Measurements from ENCODE around the gene JARID2.

Gene JARID2

DNA sequence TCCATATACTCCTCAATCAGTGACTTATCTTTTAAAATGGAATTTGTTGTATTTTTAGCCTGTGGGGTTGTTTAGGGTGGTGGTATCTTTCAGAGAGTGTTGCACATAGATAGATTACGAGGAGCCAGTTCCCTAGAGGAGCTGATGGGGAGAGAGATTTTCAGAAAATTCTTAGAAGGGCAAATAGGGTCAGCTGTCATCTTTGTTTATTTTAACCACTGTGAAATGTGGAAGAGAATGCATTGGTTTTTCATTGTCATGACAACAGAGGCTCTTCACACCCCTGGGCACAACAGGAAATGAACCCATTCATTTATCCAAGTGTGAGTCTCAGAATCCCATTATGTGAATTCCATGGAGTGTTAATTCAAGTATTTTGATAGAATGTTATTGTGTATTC is 188.4 kb downstream of the JARID2 start:
- DNase-seq: no peak

DNA sequence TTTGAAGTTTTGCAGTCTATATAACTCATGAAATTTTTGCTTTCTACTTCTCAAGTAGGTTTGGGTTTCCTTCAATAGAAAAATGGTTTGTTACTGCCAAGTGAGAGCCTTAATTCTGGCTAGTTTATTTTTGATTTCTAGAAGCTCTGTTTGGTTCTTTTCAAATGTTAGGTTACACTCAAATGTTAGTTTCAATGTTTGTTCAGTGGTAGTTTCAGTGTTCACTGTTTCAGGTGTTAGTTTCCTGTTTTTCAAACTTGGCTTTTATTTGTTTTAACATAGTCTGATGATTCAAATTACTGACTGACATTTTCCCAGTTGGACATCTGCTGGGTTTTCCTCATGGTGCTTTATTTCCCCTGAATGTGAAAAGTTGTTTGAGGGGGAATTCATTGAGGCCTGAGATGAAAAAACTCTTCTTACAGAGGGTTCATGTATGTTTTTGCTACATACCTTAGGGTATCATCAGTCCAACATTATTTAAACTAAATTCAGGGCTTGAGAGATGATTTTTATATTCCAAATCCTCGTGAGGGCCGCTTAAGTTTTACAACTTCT is 189.0 kb downstream of the JARID2 start:
- DNase-seq: no peak

DNA sequence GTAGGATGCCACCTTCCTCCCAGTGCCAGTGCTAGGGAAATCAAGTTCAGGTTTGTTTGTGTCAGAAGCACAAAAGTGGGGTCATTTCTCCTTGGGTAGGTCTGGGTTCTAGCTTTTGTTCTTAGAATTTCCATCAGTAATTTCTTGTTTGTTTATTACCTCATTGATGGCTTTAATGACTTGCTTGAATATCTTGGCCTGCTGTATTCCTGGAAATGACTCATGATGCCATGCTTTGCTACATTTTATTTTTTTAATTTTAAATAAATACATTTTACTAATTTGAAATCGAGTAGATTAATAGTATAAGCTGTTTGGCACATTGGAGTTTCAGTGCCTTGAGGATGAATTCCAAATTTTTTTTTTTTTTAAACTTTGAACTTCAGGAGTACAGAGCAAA is 189.6 kb downstream of the JARID2 start:
- no peak for DNase-seq

DNA sequence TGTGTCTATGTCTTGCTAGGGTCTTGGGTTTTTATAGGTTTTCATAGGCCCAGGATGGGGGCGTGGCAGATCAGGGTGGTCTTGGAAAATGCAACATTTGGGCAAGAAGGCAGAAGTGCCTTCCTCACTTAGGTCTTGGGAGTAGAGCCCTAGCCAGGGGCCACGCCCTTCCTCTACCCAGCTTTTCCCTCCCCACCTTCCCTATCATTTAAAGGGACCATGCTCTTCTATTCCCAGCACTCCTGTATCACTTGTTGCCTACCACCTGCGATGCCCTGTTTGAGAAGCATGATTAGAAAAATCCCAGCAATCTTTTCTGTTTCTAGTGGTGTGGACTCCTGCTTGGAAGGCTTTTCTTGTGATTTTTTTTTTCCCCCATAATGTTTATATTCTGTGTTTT is 190.6 kb downstream of the JARID2 start:
- no peak for DNase-seq

DNA sequence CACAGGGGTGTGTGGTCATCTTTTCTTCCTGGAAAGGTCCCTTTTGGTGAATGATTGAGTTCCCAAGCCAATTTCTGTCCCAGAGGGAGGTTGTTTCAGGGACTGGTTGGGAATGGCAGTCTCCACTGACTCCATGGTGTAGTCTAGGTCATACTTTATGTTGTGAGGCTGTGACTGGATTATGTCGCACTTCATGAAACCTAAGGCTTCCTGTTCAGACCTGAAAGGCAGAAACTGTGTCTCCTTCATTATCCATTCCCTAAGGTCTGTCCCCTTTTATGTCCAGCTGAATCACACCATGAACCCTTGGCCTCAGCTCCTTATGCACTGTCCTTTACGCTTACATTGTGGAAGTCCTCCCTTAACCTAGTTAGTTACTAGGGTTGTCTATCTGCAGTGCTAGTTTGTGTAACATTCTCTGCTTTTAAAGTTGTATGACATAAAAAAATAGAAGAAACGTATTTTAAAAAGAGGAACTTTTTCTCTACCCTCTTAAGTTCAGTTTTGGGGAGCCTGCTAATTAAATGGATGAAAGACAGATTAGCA is 191.3 kb downstream of the JARID2 start:
- no peak for DNase-seq

DNA sequence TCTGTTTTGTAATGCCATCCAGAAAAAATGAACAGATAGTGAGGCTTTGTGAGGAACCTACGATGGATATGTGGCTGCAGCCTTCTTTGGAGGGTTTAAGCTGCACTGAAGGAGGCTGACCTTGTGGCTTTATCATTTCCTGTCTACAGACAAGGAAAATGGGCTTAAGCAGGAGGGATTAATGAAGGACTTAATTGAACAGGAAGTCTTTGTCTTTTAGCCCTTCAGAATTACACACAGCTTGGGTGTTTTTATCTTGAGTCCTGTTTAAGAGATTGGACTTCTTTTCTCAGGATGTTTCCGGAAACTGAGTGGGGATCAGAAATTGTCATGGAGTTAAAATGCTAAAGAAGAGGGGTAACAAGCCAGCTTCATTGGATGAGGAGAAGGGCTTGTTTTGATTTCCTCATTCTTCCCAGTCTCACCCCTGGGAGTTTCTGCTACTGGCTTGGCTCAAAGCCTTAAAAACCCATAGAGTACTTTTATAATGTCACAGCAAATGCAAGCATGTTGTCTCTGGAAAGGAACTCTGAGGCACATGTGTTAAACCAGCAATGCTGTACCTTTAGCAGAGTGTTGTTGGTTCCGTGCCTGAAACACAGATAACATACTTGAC is 193.6 kb downstream of the JARID2 start:
- DNase-seq: no peak

DNA sequence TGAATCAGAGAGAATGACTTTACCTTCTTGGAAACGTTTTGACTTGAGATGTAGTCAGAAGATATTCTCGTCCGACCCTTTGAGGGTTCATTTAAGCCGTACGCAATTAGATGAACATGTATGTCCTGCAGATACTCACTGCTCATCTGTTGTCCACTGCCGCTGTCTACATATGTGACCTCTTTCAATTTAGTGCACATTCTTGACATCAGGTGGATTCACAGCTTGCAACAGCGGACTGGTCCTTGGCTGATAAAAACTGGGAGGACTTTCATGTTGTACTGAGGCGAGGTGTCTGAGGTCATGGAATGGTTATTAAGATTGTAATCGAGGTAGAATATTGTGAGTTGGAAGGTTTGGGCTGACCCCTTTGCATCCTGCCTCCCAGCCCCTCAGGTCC is 194.2 kb downstream of the JARID2 start:
- no peak for DNase-seq

DNA sequence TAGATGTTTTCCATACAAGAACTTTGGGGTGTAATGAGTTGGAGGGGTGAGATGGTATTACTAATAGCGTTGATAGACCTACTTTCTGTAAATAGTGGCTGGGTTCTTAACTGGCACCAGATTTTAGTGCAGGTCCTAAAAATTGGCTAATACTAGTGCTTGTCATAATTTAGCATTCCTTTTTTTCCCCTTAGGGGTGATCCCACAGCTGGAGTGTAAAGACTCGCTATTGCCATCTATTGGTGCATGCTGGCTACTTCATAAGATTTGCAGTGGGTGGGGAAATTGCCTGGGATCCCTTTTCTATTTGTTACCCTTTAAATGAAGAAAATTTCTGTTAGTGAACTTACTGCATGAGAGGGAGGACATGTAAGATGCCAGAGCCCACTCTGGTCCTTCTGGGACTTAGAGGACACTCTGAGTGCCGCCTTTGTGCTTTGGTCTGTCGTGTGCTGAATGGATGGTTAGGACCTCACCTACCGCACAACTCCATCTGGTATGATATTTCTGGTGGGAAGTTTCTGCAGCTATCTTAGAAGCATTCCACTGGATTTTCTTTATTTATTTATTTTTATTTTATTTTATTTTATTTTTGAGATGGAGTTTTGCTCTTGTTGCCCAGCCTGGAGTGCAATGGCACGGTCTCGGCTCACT is 195.5 kb downstream of the JARID2 start:
- peak in 13 of 56 donors; percentile 4 to 52 (median 13) for DNase-seq

DNA sequence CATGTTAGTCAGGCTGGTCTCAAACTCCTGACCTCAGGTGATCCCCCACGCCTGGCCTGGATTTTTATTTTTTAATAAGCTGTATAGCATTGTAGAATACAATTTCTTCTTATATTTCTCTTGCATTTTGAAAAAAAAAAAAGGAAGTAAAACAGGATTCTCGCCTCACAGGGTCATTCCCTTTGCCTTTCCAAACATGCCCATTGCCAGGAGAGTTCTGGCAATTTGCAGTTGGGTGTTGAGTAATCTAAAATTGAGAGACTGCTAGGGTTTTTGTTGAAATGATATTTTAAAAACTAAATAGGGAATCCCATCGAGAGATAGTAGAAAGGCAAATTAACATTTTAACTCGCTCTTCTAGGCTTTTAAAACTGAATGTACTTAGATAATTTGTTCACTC is 196.1 kb downstream of the JARID2 start:
- no peak for DNase-seq

DNA sequence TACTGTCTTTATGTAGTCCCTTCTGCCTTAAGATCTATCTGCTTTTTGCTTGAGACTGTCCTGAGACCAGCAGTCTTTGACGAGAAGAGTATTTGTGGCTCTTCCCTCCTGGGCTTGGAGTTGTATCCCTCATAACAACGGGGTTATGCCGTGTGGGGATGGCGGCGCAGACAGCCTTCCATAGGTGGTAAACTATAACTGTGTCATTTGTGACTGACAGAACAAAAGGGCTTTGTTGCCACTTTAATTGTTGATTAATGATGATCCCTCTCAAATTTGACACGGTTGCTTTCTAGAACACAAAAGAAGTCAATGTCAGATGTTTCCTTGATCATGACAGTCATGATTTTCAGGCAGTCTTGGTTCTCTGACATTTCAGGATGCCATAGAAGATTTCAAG is 196.6 kb downstream of the JARID2 start:
- DNase-seq: no peak

DNA sequence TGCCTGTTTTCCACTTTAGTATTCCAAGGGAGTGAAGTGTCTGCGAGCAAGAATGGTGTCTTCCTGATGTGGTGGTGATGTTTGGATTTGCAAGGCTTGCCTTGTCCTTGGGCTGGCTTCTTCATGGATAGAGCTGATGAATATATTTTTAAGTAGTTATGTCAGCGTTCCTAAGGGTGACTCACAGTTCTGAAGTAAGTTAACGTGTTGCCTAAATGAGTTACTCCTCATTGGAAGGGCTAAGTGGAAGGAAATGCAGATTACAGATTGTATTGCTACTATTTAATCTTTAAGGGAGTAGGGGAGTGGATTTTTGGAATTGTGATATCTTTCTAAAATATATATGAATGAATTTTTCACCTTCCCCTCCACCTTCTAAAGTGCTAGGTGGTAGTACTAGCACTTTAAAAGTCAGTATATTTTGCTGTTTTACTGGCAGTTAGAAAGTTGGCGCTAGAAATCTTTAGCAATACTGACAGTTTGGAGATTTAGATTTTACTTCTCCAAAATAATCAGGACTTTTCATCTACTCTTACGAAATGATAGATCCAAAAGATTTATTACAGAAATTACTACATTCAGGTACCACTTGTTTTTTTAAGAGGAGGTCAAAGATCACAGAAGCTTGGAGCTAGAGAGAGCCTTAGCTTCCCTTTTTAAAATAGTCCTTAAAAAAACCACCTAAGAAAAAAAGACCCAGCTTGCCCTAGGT is 197.4 kb downstream of the JARID2 start:
- DNase-seq: no peak

DNA sequence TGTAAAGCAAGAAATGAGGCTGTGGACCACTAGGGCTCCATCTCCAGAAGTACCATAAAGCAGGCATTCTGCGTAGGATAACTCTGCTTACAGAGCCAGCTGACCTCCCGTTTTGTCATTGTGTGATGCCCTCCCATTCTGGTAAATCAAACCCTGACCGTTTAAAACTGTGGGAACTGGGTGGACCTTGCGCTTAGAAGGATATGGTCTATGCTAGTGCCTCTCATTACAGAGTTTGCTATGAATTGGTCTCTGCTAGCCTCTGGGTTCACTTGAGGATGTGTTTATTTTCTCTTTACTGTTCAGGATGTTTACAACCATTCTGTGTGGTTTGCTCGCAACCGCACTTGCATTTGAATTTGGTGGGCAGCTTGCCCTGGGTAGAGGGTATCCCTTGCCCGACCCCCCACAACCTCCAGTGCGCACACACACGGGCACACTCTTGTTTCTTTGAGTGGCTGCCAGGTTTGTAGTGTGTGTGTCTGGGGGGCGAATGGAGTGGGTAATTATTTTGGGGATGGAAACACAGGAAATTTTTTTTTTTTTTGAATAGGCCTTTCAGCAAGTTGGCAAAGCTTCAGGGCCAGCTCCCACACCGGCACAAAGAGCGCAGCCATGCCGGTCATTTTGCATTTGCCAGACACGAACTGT is 198.3 kb downstream of the JARID2 start:
- peak in 39 of 56 donors; percentile 12 to 73 (median 37) for DNase-seq

DNA sequence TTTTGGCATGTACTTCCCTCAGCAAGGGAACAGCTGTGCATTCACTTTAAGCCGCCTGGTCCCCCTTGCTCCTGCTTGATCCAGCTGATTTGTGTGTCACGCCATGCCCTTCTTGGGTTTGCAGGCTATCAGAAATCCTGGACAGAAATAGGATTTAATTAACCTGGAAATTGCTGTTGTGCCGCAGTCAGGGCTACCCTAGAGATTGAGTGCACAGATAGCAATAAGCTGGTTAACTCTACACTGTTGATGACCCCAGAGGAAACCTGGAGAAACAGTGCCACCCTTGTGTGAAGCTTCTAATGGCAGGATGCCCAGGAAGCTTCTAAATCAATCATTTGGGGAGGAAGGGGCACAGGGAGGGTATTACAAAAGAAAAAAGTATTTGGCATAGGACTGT is 199.0 kb downstream of the JARID2 start:
- DNase-seq: peak in 5 of 56 donors; percentile 4 to 20 (median 9)

DNA sequence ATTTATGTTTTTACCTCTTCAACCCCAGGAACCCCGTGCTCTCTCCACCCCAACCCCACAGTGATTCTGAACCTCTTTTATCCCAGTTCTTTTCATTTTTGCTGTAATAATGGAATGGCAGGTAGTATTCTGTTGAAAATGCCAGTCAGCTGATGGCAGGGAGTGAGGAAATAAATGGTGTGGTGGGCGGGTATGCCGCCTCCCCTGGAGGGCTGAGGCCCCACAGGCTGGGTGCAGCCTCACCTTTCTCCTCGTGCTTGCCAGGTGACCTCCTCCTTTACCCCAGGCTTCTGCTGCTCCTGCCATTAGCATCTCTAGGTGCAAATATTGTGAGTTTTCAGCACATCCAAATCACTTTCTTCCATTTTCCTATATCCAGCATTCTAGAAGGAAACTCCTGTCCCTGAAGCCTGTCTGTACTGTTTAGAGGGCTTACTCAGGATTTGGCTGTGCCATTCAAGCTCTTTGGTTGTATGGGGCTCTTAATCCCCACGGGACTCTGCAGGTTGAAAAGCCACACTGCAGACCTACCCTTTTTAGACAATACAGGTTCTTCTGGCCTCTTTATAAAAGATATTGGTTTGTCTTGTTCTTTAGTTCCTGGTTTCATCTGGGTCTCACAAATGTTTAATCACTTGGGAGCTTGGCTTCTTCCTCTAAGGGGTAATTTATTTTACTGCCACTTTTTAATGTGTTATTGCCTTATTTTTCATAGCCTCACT is 201.8 kb downstream of the JARID2 start:
- DNase-seq: no peak

DNA sequence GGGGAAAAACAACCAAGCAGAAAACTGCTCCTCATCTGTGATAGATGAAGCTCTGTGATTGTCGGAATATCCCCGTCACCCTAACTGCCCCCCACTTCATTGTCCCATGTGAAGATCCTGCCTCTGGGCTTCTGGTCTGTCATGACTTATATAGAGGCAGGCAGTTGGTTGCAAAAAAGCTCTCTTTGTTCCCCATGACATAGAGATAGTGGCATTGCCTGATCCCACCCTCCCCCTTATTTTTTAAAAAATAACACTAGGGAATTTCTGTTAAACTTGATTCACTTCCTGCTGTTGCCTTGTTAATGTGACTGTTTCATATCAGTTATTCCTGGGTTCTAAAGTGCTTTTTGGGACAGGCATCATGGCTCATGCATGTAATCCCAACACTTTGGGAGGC is 203.1 kb downstream of the JARID2 start:
- no peak for DNase-seq

DNA sequence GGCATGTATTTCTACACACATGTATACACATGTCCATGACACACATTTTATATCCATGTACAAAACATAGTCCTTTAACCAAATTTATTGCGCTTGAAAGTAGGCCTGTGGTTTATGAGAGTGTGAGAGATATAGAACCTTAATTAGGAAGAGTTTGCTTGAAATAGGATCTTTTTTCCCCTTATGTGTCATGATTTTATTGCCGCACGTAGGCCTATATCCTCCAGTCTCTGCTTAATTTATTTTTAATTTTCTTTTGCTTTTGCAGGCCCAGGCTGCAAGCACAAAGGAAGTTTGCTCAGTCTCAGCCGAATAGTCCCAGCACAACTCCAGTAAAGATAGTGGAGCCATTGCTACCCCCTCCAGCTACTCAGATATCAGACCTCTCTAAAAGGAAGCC is 205.9 kb downstream of the JARID2 start:
- DNase-seq: no peak

DNA sequence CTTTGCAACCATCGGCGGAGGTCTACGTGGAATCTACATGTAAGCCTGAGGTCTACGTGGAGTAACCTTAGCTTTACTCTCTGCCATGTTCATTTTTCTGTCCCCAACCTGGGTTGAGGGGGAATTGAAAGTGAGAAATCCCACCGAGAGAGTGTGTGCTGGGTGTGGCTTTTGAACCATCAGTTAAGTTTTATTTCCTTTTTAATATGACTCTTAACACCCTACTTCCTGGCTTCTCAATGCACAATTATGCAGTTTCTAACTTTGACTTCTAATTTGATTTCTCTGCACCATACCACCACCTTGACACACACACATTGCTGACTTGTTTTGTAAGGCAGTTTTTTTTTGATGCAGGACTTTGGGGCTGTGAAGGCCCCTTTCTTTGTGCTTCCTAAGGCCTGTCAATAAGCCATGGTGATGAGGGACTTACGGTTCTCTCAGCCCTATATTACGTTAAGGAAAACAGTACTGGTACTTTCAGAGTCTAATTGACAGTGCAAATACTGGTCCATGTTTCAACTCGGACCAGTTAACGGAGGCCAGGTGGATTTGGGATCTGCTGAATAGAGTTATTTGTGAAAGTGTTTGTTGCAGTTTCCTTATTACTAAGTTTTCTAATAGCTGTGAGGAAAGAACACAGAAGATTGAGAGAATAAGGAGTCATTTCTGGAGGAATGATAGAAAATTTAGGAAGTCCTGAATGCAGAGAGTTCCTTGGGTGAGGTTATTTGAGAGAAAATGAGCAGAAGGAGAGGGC is 206.5 kb downstream of the JARID2 start:
- DNase-seq: no peak

DNA sequence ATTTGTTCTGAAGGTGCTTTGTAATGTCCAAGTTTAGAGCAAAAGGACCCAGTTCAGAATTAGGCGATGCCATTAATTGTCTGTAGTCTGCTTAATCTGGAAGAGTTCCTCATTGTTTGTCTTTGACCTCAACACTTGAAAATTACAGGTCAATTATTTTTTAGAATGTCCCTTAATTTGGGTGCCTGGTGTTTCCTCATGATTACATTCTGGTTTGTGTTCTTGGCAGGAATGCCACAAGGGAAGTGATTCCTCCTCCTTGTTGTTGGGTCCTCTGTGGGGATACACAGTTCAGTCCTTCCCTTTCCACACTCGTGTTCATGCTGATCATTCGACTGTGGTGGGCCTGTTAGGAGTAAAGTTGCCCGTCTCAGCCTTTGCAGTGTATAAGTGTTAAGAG is 207.3 kb downstream of the JARID2 start:
- no peak for DNase-seq

DNA sequence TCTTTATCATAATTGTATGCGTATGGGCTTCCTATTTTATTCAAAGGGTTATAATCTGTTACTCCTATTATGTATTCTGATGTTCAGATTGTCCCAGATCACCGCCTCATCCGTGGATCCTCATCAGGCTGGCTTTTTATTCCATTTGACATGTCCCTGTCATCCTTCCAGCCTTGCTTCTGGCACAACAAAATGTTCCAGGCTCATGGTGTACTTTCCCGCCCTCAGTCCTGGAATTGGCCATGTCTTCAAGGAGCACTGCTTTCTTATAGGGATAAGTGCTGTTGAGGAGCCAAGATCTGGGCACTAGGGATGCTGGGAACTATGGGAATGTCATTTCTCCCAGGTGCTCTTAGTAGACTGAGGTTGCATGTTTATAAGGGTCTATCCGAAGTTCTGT is 207.8 kb downstream of the JARID2 start:
- DNase-seq: peak in 6 of 56 donors; percentile 5 to 30 (median 23)

DNA sequence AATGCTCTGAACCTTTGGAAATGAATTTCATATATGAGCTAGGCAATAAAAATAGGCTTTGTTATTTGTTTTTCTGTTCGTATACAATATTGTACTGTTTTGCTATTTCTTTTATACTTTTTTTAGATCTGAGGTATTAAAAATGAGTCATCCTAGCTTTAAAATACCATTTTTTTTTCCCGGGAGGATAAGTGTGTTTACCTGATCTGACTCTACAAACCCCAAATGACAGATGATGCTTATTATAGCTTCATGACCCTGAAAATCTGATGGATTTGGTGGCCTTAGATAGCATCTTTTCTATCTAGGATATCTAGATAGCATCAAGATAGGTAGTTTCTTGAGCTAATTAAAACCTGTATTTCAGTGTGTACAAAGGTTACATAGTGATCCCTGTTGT is 210.6 kb downstream of the JARID2 start:
- no peak for DNase-seq

All from amygdala (tissue), 56 donors.